Epithelial cell of prostate (primary cell): ENCODE results near the gene USP40.

Experiments used
- DNase-seq: peaks from one replicate; pipeline ENCODE4 v3.0.0-alpha.2; 2011; ENCODE audit warnings: low read depth, low spot score
- H3K27ac ChIP-seq: fragments of 450-650 bp; 2 replicates; pipeline ENCODE4 v1.5.1; 2017; ENCODE audit warnings: mild to moderate bottlenecking

The USP40 gene

GRCh38 chr2:233434666-233435330 lies 131.8 kb downstream of the USP40 start:
- DNase-seq, result no peak
- H3K27ac ChIP-seq, result no peak overlapping the region

DNA sequence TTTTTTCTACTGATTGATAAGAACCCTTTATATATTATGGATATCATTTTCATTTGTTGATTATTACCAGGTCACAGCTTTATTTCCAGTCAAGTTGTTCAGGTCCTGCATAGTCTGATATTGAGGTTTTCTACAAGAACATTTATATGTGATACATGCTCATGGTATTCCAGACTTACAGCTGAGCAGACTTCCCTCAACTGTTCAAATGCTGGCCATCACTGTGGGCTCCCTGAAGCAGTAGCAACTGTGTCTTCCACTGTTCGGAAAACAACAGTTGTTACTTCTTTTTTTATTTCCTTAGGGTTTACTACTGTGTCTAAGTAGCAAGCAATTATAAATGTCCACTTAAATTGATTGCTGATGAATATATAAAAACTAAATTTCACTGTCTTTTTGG lies 132.8 kb downstream of the USP40 start:
- no peak overlapping the region for H3K27ac ChIP-seq
- DNase-seq, result no peak

DNA sequence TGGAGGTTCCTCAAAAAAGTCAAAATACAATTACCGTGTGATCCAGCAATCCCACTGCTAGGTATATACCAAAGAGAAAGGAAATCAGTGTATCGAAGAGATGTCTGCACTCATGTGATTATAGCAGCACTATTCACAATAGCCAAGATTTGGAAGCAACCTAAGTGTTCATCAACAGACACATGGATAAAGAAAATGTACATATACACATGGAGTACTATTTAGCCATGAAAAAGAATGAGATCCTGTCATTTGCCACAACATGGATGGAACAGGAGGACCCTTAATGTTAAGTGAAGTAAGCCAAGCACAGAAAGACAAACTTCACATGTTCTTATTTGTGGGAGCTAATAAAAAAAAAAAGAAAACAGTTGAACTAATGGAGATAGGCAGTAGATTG lies 133.6 kb downstream of the USP40 start:
- H3K27ac ChIP-seq, result no peak overlapping the region
- no peak for DNase-seq

DNA sequence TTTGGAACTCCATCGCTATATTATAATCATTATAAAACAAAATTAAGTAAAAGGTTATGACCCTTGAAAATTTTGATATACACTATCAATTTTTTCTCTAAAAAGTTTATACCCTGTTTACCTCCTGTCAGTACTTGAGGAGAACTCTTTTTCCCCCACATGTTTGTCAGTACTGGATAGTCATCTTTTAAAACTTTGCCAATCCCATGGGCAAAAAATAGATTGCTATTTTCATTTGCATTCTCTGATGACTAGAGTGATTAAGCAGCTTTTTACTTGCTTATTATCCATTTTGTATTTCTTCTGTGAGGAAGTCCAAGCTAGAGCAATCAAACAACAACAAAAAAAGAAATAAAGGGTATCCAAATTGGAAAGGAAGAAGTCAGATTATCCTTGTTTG lies 135.9 kb downstream of the USP40 start:
- H3K27ac ChIP-seq, result no peak overlapping the region
- no peak for DNase-seq

DNA sequence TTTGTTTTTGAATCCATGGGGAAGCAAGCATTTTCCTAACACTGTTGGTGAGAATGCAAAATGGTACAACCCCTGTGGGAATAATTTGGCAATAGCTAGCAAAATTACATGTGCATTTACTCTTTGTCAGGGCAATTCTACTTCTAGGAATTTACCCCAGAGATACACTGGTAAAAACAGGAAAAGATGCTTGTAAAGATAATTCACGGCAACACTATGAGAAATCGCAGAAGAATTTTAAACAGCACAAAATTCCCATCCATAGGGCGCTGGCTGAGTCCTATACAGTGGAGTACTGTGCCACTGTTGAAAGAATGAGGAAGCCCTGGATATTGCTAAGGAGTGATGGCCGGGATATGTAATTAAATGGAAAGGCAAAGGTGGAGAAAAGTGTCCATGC lies 136.5 kb downstream of the USP40 start:
- DNase-seq, result no peak
- no peak overlapping the region for H3K27ac ChIP-seq

GRCh38 chr2:233429175-233429897 lies 137.2 kb downstream of the USP40 start:
- no peak overlapping the region for H3K27ac ChIP-seq
- no peak for DNase-seq

- no peak for DNase-seq
- H3K27ac ChIP-seq, result no peak overlapping the region
Measured at GRCh38 chr2:233428438-233428837, 138.1 kb downstream of the USP40 start.

- no peak overlapping the region for H3K27ac ChIP-seq
- no peak for DNase-seq
Measured at GRCh38 chr2:233428008-233428407, 138.6 kb downstream of the USP40 start.

DNA sequence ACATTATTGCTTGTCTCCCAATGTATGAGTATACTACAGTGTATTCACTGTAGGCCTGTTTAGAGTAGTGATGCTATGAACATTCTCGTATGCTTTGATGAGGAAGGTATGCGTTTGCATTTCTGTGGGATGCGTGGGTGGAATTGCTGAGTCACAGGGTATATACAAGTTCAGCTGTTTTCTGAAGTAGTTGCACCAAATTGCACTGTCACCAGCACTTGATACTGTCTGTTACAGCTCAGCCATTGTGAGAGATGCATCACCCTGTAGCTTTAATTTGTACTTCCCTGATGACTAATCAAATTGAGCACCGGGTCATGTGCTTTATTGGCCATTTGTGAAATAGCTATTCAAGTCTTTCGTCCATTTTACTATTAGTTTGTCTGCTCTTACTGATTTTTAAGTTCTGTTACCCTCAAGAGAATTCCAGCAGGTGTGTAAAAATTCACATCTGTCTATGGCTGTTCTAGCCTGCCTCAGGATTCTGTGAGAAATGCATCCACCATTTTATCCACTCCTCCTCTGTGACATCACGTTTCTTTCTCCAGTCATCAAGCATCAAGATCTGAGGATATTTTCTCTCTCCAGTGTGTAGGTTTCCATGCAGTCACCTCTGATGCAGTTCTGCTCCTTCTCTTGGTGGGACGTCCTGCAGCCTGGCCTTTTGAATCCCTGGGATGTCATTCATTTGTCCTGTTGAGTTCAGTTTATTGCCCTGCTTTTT lies 139.8 kb downstream of the USP40 start:
- DNase-seq, result peak; percentile 76
- H3K27ac ChIP-seq, result peak overlapping the region; percentile 38
